Measurements from ENCODE around the gene ATP5MG. TPM values are rescaled to one million over a fixed set of nuclear protein-coding genes. Genes with fewer than 3 reads are reported as not detected.
"Not testable (repeated sequence)": the region's sequence is repeated elsewhere in the genome, so short reads cannot be mapped to it uniquely, and the experiment has no call there.

Gene ATP5MG
- total RNA-seq, 1 donor from 2014 or later = 280 TPM

DNA sequence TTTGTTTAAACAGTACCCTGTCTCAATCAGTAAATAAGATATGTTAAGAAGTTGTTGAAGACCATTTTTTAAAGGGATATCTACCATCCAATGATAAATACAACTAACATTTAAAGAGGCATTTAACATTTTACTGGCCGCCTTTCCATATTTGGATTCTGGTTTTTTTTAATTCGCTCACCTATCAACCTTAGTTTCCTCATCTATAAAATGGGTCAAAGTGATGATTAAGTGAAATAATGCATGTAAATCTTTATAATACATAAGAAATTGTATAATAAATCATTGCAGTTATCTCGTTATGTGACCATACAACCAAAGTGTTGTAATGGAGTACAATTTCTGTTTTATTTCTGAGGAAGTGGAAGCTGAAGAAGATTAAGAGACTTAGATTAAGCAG, 17.7 kb upstream of the ATP5MG start:
- H3K4me3 Mint-ChIP-seq (ENCODE audit: unreplicated experiment) = peak overlapping the region; percentile 31
- no peaks in the 10 kb centered on the region for H3K4me1 Mint-ChIP-seq (ENCODE audit: unreplicated experiment)
- H3K27ac Mint-ChIP-seq (ENCODE audit: unreplicated experiment) = no peak overlapping the region
- H3K27me3 Mint-ChIP-seq (ENCODE audit: unreplicated experiment) = peaks cover 1% of the 10 kb centered on the region
- TF ChIP-seq CTCF (IDR thresholded peaks at IDR 0.05; ENCODE audit: unreplicated experiment) = no peak
- H3K9me3 Mint-ChIP-seq (ENCODE audit: unreplicated experiment) = no peaks in the 10 kb centered on the region
- peaks cover 30% of the 10 kb centered on the region for H3K36me3 Mint-ChIP-seq (ENCODE audit: low read depth, unreplicated experiment)
- DNase-seq (ENCODE audit: low spot score) = no peak

DNA sequence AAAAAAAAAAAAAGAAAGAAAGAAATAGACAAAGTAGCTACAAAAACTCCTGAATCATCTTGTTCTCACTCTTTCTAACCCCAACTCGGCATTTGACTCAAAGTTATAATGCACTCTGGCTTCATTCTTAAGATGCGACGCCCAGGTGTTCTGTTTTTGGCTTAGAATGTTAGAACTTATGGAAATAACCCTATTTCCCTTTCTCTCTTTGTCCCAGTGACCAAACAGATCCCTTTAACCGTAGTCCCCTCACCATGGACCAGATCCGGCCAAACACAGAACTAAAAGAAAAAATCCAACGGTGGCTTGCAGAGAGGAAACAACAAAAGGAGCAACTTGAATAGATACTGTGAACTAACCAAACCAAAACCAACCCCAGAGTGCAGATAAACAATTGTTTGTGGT, 5.3 kb upstream of the ATP5MG start:
- no peaks in the 10 kb centered on the region for H3K9me3 Mint-ChIP-seq (ENCODE audit: unreplicated experiment)

GRCh38 chr11:118397448-118397847, 4.0 kb upstream of the ATP5MG start:
- H3K27ac Mint-ChIP-seq (ENCODE audit: unreplicated experiment) = no peak overlapping the region
- peaks cover 25% of the 10 kb centered on the region for H3K4me1 Mint-ChIP-seq (ENCODE audit: unreplicated experiment)
- no peak for DNase-seq (ENCODE audit: low spot score)
- TF ChIP-seq CTCF (IDR thresholded peaks at IDR 0.05; ENCODE audit: unreplicated experiment) = no peak
- no peaks in the 10 kb centered on the region for H3K9me3 Mint-ChIP-seq (ENCODE audit: unreplicated experiment)
- no peak overlapping the region for H3K4me3 Mint-ChIP-seq (ENCODE audit: unreplicated experiment)
- H3K27me3 Mint-ChIP-seq (ENCODE audit: unreplicated experiment) = peaks cover 8% of the 10 kb centered on the region
- H3K36me3 Mint-ChIP-seq (ENCODE audit: low read depth, unreplicated experiment) = peaks cover 17% of the 10 kb centered on the region

More for the DNA sequence above, 5.3 kb upstream of the ATP5MG start:
- Mint-ChIP-seq H3K4me3 (ENCODE audit: unreplicated experiment) (no peak overlapping the region), H3K27me3 (ENCODE audit: unreplicated experiment) (no peaks in the 10 kb centered on the region), H3K27ac (ENCODE audit: unreplicated experiment) (no peak overlapping the region), H3K36me3 (ENCODE audit: low read depth, unreplicated experiment) (peaks cover 15% of the 10 kb centered on the region), H3K4me1 (ENCODE audit: unreplicated experiment) (peaks cover 16% of the 10 kb centered on the region)
- DNase-seq (ENCODE audit: low spot score) = no peak
- no peak for TF ChIP-seq CTCF (IDR thresholded peaks at IDR 0.05; ENCODE audit: unreplicated experiment)

GRCh38 chr11:118398791-118399559, 2.4 kb upstream of the ATP5MG start:
- Mint-ChIP-seq H3K4me1 (ENCODE audit: unreplicated experiment) (peaks cover 26% of the 10 kb centered on the region), H3K4me3 (ENCODE audit: unreplicated experiment) (peak overlapping the region; percentile 51), H3K36me3 (ENCODE audit: low read depth, unreplicated experiment) (peaks cover 12% of the 10 kb centered on the region), H3K9me3 (ENCODE audit: unreplicated experiment) (no peaks in the 10 kb centered on the region), H3K27ac (ENCODE audit: unreplicated experiment) (no peak overlapping the region), H3K27me3 (ENCODE audit: unreplicated experiment) (peaks cover 8% of the 10 kb centered on the region)
- no peak for DNase-seq (ENCODE audit: low spot score)
- no peak for TF ChIP-seq CTCF (IDR thresholded peaks at IDR 0.05; ENCODE audit: unreplicated experiment)

GRCh38 chr11:118401880-118402590, 629 bp downstream of the ATP5MG start:
- H3K27me3 Mint-ChIP-seq (ENCODE audit: unreplicated experiment) = peaks cover 10% of the 10 kb centered on the region
- H3K27ac Mint-ChIP-seq (ENCODE audit: unreplicated experiment) = peak overlapping the region; percentile 99
- H3K9me3 Mint-ChIP-seq (ENCODE audit: unreplicated experiment) = no peaks in the 10 kb centered on the region
- peak; percentile 8 for TF ChIP-seq CTCF (IDR thresholded peaks at IDR 0.05; ENCODE audit: unreplicated experiment)
- no peak for DNase-seq (ENCODE audit: low spot score)
- H3K4me3 Mint-ChIP-seq (ENCODE audit: unreplicated experiment) = peak overlapping the region; percentile 100
- H3K4me1 Mint-ChIP-seq (ENCODE audit: unreplicated experiment) = peaks cover 30% of the 10 kb centered on the region
- H3K36me3 Mint-ChIP-seq (ENCODE audit: low read depth, unreplicated experiment) = peaks cover 9% of the 10 kb centered on the region

GRCh38 chr11:118402594-118402993, 1.2 kb downstream of the ATP5MG start:
- Mint-ChIP-seq H3K4me1 (ENCODE audit: unreplicated experiment) (peaks cover 30% of the 10 kb centered on the region), H3K4me3 (ENCODE audit: unreplicated experiment) (peak overlapping the region; percentile 100), H3K27ac (ENCODE audit: unreplicated experiment) (peak overlapping the region; percentile 99)
- H3K9me3 Mint-ChIP-seq (ENCODE audit: unreplicated experiment); DNase-seq (ENCODE audit: low spot score); H3K27me3 Mint-ChIP-seq (ENCODE audit: unreplicated experiment); H3K36me3 Mint-ChIP-seq (ENCODE audit: low read depth, unreplicated experiment): not testable (repeated sequence)
